DOHH2 (cell line): ENCODE data around the gene TKT.

Experiments
- H3F3A ChIP-seq: fragments of 200-600 bp; sonication (generic), shearing (Covaris generic); 2 replicates; pipeline ENCODE4 v1.6.0; 2016; ENCODE audit warnings: antibody characterized with exemption, mild to moderate bottlenecking; ENCODE audit not compliant: control insufficient read depth, insufficient read depth
- H3K27ac ChIP-seq: fragments of 200-600 bp; sonication (generic); 2 replicates; pipeline ENCODE4 v1.5.1; 2014; ENCODE audit warnings: low read depth, mild to moderate bottlenecking, low read length, moderate library complexity
- H3K27me3 ChIP-seq: fragments of 200-600 bp; sonication (generic); 2 replicates; pipeline ENCODE4 v1.6.1; 2014; ENCODE audit warnings: mild to moderate bottlenecking, low read length, mixed read lengths; ENCODE audit not compliant: control insufficient read depth
- H3K36me3 ChIP-seq: fragments of 200-600 bp; sonication (generic); 2 replicates; pipeline ENCODE4 v1.6.1; 2014; ENCODE audit warnings: mild to moderate bottlenecking, low read length, moderate library complexity, mixed read lengths; ENCODE audit not compliant: control insufficient read depth
- H3K4me1 ChIP-seq: fragments of 200-600 bp; sonication (generic); 2 replicates; pipeline ENCODE4 v1.6.1; 2014; ENCODE audit warnings: mild to moderate bottlenecking, low read length, mixed read lengths; ENCODE audit not compliant: control insufficient read depth
- H3K4me2 ChIP-seq: fragments of 200-600 bp; sonication (generic); 2 replicates; pipeline ENCODE4 v1.6.0; 2014; ENCODE audit warnings: mild to moderate bottlenecking, low read length, moderate library complexity
- H3K4me3 ChIP-seq: fragments of 200-600 bp; sonication (generic); 2 replicates; pipeline ENCODE4 v1.5.1; 2014; ENCODE audit warnings: mild to moderate bottlenecking, low read length, mixed read lengths
- H3K79me2 ChIP-seq: fragments of 200-600 bp; sonication (generic); 2 replicates; pipeline ENCODE4 v1.6.1; 2014; ENCODE audit warnings: mild to moderate bottlenecking, low read length, mixed read lengths; ENCODE audit not compliant: control insufficient read depth
- H3K9me2 ChIP-seq: fragments of 200-600 bp; sonication (generic); replicated peaks from 2 replicates; pipeline ENCODE4 v1.6.1; 2014; ENCODE audit warnings: mild to moderate bottlenecking, low read length, mixed read lengths; ENCODE audit not compliant: control insufficient read depth
- H3K9me3 ChIP-seq: fragments of 200-600 bp; sonication (generic); 2 replicates; pipeline ENCODE4 v1.6.1; 2014; ENCODE audit warnings: antibody characterized with exemption, low read length, mixed read lengths; ENCODE audit not compliant: control insufficient read depth, insufficient read depth
- H4K20me1 ChIP-seq: fragments of 200-600 bp; sonication (generic); 2 replicates; pipeline ENCODE4 v1.6.0; 2014; ENCODE audit warnings: low read depth, mild to moderate bottlenecking, antibody characterized with exemption, low read length, moderate library complexity; ENCODE audit not compliant: control insufficient read depth, insufficient read depth
- EZH2phosphoT487 ChIP-seq: fragments of 200-600 bp; sonication (generic); IDR thresholded peaks from 2 replicates; pipeline ENCODE4 v1.6.1; 2017; ENCODE audit warnings: borderline replicate concordance, mild to moderate bottlenecking, antibody characterized with exemption, low read length, moderate library complexity, mixed read lengths
- TF ChIP-seq, protein P1 (sequence below): fragments of 200-600 bp; sonication (generic); IDR thresholded peaks from one replicate; pipeline ENCODE4 v1.5.1; 2014; ENCODE audit warnings: antibody characterized with exemption, mild to moderate bottlenecking, low read depth, low read length; ENCODE audit not compliant: poor library complexity, severe bottlenecking

The TKT gene

DNA sequence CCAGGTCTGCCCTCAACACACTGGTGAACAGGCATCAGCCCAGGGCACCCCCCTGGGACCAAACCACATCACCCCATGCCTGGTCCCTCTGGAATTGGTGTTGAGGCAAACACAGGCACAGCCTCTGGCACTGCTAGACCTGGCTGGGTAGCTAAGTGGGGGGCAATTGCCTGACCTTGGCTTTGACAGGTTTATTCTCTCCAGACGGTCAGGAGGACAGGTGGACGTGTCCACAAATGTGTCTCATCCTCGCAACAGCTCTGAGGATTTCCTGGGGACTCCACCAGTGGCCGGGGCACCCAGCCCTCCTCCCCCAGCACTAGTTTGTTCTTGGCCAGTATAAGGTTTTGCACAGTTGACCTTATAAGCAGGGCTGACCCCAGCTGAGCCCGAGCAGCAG is 31.3 kb downstream of the TKT start:
- Histone ChIP-seq H3K9me3 (no peaks in the 10 kb centered on the region), H3K27me3 (no peaks in the 10 kb centered on the region), H3K4me3 (no peak overlapping the region), H3F3A (peaks cover 28% of the 10 kb centered on the region), H3K79me2 (0 out of 2 replicates have a peak, but pooled peaks cover 2% of the 10 kb centered on the region), H3K36me3 (peaks cover 71% of the 10 kb centered on the region), H3K4me2 (no peak overlapping the region), H3K27ac (no peak overlapping the region), H3K4me1 (0 out of 2 replicates have a peak, but pooled peaks cover 3% of the 10 kb centered on the region), H4K20me1 (no peaks in the 10 kb centered on the region), H3K9me2 (no peaks in the 10 kb centered on the region)
- TF ChIP-seq EZH2phosphoT487: no peak
- TF ChIP-seq, protein P1, sequence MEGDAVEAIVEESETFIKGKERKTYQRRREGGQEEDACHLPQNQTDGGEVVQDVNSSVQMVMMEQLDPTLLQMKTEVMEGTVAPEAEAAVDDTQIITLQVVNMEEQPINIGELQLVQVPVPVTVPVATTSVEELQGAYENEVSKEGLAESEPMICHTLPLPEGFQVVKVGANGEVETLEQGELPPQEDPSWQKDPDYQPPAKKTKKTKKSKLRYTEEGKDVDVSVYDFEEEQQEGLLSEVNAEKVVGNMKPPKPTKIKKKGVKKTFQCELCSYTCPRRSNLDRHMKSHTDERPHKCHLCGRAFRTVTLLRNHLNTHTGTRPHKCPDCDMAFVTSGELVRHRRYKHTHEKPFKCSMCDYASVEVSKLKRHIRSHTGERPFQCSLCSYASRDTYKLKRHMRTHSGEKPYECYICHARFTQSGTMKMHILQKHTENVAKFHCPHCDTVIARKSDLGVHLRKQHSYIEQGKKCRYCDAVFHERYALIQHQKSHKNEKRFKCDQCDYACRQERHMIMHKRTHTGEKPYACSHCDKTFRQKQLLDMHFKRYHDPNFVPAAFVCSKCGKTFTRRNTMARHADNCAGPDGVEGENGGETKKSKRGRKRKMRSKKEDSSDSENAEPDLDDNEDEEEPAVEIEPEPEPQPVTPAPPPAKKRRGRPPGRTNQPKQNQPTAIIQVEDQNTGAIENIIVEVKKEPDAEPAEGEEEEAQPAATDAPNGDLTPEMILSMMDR: no peak

DNA sequence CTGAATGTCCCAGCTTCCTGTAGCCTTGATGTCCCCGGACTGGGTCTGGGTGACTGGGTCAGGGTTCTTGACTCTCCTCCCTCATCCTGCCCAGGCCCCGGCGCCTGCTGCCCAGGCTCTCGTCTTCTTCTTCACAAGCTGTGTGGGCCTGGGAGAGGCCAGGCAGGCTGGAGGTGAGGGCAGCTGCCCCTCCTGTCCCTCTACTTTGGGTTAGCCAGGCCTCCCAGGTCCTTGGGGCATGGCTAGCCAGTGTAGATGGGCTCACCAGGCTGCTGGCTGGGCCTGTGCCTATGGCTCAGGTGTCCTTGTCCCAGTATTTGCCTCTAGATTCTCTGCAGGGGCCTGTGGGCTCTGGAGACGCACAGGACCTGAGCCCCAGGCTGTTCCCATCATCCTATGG is 31.8 kb downstream of the TKT start:
- 0 out of 2 replicates have a peak, but pooled peaks cover 2% of the 10 kb centered on the region for H3K79me2 ChIP-seq
- no peak overlapping the region for H3K4me3 ChIP-seq
- H3K9me3 ChIP-seq: no peaks in the 10 kb centered on the region
- no peaks in the 10 kb centered on the region for H4K20me1 ChIP-seq
- H3K27ac ChIP-seq: no peak overlapping the region
- peaks cover 28% of the 10 kb centered on the region for H3F3A ChIP-seq
- no peaks in the 10 kb centered on the region for H3K9me2 ChIP-seq
- H3K4me1 ChIP-seq: 0 out of 2 replicates have a peak, but pooled peaks cover 3% of the 10 kb centered on the region
- TF ChIP-seq, protein P1: no peak
- no peak for TF ChIP-seq EZH2phosphoT487
- peaks cover 66% of the 10 kb centered on the region for H3K36me3 ChIP-seq
- no peak overlapping the region for H3K4me2 ChIP-seq
- no peaks in the 10 kb centered on the region for H3K27me3 ChIP-seq

DNA sequence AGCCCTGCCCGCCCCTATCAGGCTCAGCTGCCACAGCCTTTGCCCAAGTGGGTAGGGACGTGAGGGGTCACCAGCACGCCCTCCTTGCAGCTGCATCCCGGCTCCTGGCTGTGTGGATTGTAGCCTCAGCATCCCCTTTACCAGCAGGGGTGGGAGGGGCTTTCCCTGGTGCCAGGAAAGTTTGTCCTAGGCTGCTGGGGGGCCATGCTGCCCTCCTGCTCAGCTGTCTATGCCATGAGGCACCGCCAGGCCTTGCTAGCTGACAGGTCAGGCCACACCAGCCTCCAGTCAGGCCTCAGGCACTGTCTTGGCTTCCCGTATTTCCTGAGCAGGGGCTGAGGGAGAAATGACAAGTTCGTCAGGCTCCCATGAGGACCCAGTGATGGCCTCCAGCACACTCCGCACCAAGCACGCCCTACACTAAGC is 32.3 kb downstream of the TKT start:
- peaks cover 62% of the 10 kb centered on the region for H3K36me3 ChIP-seq
- peaks cover 28% of the 10 kb centered on the region for H3F3A ChIP-seq
- TF ChIP-seq EZH2phosphoT487: no peak
- TF ChIP-seq, protein P1: no peak

More for the DNA sequence above, 32.3 kb downstream of the TKT start:
- H3K27me3 ChIP-seq: no peaks in the 10 kb centered on the region
- peaks cover 4% of the 10 kb centered on the region for H3K4me1 ChIP-seq
- H4K20me1 ChIP-seq: no peaks in the 10 kb centered on the region
- H3K4me2 ChIP-seq: no peak overlapping the region
- H3K27ac ChIP-seq: no peak overlapping the region
- H3K4me3 ChIP-seq: no peak overlapping the region
- no peaks in the 10 kb centered on the region for H3K9me2 ChIP-seq
- 0 out of 2 replicates have a peak, but pooled peaks cover 2% of the 10 kb centered on the region for H3K79me2 ChIP-seq
- H3K9me3 ChIP-seq: no peaks in the 10 kb centered on the region
